Pons (tissue), 1 donor: ENCODE data around the gene GJA9.
"Not testable (repeated sequence)": the region's sequence is repeated elsewhere in the genome, so short reads cannot be mapped to it uniquely, and the experiment has no call there.

Experiments used
- DNase-seq: peaks from one replicate; pipeline ENCODE4 v3.0.0-alpha.2; 2016; ENCODE audit warnings: low spot score

The GJA9 gene

DNA sequence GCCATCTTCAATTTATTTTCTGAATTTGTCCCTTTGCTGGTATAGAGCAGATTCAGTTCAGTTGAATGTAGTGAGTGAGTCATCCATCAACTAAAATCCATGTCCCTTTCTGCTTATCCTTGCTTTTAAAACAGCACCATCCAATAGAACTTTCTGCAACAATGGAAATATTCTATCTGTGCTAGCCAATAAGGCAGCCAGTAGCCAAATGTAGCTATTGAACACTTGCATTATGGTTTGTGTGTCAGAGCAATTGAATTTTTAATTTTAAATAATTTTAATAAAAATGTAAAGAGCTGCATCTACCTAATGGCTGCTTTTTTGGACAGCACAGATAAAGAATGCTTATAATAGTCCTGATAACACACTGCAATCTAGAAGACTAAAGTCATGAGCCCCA, at the start of gene GJA9:
Gene GJA9 (minus strand): TSS at position 101 of the 400 bp plus-strand sequence. CDS start 5,489 bp downstream, outside the sequence.
- DNase-seq, result no peak

DNA sequence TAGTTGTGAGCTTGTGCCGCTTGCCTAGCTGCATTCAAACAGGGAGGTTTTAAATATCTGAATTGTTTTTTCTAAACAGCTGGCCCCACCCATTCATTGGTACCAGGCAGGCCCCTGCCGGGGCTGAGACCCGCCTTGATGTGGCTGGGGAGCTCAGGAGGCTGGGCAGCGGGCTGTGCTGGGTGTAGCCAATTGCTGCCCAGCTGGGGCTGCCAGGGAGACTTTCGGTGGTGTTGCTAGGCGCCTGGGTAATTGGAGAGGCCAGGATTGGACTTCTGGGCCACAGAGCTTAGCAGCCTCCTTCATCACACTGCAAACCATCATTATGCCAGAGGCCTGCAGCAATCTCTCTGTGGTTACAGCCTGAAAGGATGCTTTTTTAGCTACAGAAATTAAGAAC, 48.1 kb upstream of the GJA9 start:
- DNase-seq, result peak; percentile 97

DNA sequence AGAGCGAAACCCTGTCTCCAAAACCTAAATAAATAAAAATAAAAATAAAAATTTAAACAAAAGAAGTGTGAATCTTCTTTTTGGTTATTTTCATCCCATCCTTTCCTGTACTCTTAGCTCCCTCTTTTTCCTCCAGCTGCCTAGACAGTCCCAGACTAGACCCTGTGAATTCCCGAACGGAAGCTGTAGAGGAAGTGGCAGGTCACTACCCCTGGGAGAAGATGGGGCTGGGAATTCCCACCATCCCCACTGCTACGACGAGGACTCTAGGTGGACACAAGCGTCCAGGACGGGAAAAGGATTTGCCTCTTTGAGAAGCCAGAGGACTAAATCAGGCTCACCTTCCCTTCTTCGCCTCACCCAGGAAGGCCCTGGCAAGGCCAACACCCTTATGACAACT, 47.7 kb upstream of the GJA9 start:
- DNase-seq, result no peak

DNA sequence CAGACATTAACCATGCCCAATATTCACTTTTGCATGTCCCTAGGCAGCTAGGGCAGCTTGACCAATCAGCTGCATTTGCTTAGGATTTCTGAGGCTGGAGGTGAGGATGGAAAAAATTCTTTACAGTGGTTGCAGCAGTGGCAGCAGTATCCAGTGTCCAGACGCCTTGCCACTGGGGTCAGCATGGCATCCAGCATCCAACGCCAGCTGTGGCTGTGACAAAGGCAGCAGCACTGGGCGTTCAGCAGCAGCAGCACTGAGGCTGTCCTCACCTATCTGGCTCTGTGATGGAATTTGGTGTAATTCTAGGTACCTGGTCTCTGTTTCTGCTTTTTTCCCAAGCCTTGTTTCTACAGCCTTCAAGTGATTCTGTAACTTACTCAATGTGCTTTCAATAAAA, 44.7 kb upstream of the GJA9 start:
- DNase-seq, result peak; percentile 41

DNA sequence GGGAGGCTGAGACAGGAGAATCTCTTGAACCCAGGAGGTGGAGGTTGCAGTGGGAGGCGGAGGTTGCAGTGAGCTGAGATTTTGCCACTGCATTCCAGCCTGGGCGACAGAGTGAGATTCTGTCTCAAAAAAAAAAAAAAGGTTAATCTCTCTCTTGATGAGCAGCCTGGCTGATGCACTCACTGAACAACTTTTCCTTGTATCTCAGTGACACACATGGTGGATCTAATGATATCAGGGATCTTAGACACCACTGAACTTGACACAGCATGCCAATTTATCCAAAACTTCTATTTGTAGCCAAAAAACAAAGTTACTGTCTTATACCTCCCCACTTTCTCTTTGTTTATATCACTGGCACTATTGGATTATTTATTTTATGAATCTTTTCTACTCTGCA, 44.0 kb upstream of the GJA9 start:
- no peak for DNase-seq

DNA sequence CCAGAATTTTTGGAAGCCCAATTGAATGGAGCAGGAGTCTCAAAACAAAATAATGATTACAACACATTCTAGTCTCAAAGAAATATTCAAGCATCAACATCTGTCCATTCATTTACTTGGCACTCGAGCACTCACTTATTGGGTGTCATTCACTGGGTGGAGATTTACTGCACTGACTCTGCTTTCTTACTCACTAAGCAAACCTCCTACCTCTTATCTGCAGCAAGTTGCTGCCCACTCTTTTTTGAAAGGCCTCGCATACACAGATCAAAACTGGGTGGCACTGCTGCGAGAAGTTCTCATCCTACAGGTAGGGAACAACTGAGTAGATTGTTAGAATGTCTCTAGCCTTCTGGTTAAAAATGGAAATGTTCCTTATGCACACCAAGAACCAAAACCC, 42.2 kb upstream of the GJA9 start:
- no peak for DNase-seq

DNA sequence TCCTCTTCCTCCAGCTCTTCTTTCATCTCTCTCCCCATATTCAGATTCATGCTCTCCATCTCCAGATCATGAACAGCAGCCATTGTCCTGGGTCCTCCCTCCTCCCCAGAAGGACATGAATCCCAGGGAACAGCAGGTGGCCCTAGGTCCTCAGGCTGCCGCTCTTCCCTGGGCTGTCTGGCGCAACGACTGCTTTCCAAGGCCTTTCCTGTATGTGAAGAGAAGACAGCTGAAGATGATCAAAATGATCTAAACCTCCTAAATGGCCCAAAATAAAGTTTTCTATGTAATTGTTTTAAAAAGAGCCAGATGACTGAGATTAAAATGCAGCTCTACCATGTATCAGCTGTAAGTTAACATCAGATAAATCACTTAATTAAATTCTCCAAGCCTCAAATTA, 37.7 kb upstream of the GJA9 start:
- peak; percentile 92 for DNase-seq

DNA sequence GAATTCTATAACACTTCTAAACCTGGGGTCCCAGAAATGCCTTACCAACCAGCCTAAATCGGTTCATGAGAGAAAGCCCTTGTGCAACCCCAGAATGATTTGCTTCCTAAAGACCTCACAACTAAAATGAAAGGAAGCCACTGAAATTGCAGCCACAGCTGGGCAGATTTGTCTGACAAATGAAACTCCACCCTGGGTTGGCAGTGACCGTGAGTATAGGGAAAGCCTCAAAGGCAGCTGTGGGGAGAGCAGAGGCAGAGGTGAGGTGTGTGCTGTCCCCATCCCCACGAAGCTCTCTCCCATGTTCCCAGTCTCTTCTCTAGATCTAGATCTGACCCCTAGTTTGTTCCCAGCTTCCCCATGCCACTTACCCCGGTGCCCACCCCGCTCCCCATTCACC, 37.2 kb upstream of the GJA9 start:
- DNase-seq, result no peak

DNA sequence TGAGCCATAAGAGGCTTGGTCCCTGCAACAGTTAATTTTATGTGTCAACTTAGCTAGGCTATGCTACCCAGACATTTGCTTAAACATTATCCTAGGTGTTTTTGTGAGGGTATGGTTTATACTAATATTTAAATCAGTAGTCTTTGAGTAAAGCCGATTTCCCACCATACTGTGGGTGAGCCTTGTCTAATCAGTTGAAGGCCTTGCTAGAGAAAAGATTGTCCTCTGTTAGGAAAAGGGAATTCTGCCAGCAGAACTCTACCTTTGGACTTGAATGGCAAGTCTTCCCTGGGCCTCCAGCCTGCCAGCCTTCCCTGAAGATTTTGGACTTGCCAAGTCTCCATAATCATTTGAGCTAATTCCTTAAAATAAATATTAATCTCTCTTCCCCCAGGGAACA, 36.4 kb upstream of the GJA9 start:
- DNase-seq, result no peak

DNA sequence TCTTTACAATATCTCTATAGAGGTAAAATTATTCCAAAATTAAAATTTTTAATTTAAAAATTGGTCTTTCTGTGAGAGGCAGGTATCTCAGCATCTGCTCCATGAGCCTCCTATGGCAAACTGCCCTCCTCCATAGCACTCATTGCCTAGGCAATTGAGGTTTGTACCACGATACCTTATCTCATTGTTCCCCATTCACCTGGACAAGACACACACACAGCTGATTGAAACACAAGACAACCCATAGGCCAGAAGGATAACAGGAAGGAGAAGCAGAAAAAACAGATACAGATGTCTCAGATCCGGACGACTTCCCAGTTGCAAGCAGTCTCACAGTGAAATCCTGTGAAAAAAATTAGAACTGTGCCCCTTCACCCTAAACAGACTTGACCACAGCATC, 36.0 kb upstream of the GJA9 start:
- DNase-seq, result no peak

DNA sequence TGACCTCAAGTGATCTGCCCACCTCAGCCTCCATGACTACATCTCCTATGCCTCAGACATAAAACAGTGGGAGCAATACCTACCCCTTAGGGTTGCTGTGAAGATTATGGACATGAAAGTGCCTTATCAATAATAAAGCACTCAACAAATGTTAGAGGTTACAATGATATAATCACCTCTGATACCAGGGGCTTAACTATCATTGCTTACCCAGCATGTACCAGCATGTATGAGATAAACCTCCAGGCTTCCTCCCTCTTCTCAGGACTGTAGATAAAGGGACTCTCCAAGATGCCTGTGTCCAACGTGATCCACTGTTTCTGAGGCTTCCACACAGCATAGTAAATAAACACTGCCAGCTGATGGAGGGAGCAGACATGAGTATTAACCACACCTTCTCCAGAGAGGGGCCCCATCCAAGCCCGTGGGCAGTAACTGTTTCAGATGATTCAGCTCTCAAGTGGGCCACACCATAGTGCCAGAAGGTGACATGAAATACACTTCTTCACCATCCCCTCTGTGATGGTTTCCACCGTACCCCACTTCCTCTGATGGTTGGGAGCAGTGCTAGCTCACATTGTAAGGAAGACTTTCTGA, 34.1 kb upstream of the GJA9 start:
- no peak for DNase-seq

DNA sequence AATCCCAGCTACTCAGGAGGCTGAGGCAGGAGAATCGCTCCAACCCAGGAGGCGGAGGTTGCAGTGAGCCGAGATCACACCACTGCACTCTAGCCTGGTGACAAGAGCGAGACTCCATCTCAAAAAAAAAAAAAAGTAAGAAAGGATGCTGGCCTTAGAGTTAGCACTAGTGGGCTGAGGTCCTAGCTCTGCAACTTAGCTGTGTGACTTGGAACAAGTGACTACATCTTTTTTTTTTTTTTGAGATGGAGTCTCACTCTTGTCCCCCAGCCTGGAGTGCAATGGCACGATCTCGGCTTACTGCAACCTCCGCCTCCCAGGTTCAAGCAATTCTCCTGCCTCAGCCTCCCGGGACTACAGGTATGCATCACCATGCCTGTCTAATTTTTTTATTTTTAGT, 33.5 kb upstream of the GJA9 start:
- DNase-seq, result not testable (repeated sequence)

DNA sequence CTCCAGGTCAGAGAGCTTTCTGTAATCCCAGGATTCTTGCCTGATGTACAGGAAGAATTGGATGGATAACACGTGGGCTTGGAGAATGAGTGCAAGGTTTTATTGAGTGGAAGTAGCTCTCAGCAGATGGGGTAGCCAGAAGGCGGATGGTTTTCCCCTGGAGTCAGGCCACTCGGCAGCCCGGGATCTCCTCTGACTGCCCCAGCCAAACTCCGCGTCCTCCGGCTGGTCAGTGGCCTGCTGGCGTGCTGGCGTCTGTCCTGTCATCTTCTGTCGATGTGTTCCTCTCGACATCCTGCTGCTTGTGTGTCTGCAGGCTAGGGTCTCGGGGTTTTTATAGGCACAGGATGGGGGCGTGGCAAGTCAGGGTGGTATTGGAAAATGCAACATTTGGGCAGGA, 27.4 kb upstream of the GJA9 start:
- DNase-seq, result no peak

DNA sequence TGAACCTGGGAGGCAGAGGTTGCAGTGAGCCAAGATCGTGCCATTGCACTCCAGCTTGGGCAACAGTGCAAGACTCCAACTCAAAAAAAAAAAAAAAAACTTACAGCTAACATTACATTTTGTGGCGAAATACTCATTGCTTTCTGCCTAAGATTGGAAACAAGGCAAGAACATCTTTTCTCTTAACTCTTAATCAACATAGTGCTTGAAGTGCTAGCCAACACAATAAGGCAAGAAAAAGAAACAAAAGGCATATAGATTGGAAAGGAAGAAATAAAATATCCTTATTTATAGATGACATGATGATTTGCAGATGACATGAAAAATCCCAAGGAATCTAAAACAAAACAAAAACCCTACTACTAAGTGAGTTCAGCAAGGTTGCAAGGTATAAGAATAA, 24.6 kb upstream of the GJA9 start:
- no peak for DNase-seq

DNA sequence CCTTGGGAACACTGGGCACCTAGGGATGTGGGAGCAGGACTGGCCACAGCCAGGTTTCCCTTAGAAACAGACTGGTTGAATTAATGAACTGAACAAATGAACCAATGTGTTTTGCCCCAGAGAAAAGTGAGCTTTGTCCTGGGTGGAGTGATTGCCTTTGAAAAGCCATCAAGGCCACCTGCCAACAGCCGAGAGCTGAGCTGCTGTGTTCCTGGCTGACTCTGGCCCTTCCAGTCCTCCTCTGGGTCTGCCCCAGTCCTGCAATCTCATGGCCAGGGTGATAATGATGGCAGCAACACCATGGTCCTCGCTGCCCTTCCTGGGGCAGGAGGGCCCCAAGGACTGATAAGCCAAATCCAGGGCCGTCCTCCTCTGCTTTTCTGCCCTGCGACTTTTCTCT, 18.2 kb upstream of the GJA9 start:
- no peak for DNase-seq

DNA sequence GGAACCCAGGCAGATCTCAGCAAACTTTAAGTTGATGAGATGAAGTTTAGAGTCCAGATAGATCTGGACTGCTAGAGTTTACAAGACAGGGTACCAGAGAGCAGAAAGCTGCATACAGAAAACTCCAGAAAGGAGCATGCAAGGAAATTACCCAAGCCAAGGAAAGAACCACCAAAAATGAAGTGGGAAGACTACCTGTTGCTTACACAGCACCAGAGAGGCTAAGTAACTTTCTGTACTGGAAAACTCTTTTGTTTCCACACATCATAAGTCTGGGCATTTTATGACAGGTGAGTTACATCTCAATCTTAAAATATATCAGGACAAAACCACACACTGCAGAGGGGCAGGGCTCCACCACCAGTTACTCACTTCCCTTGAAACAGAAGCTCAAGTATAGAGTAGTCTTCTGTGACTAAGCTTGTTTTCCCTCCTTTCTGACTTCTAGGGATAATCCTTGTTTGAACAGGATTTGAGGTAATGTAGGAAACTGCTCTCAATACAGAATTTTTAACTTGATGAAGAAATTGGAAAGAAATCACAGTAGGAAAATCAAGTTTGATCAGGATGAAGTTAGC, 17.4 kb upstream of the GJA9 start:
- DNase-seq, result no peak

DNA sequence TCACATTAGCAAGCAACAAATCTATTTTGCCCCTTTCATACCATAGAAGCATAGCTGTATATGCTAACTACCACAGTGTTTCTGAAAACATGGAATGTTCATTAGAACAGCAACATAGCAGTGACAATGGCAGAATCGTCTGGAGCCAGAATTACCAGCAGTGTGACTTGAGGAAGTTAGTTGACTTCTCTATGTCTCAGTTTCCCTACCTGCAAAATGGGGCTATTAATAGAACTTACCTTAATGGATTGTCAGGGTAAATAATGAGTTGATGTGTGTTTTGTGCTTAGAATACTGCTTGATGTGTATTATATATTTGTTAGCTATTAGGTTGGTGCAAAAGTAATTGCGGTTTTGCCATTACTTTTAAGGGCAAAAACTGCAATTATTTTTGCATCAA, 14.8 kb upstream of the GJA9 start:
- no peak for DNase-seq

DNA sequence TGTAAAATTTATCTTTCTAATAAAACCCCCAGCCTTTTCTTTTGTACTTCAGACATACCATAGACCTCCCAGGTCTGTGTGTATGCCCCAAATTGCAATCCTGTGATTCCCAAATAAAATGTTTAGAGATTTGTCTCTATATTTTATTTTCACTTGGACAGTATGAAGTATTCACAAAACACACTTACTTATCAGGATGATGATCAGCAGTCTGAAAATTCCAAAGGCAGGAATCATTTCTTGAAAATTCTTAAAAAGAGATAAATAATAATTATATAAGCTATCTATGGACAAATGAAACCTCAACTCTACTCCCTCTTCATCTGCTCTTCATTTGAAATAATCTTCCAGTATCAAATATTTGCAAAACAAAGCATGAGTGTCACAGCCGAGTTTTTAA, 11.6 kb upstream of the GJA9 start:
- no peak for DNase-seq

DNA sequence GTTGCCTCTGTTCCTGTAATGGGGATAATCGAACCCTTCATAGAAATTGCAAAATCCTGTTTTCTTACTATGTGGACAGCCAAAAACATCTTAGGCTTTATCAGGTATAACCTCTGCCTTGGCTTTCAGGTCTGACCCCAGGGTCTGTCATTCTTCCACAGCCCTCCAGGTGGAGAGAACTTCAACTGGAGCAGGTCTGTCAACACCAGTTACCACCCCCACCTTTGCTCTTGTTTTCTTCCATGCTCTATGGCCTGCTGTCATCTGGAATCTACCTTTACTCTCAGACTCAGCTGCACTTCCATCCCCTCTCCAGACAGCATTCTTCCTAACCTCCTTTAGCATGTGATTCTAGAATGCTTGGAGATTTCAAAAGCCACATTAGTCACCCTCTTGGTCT, 10.4 kb upstream of the GJA9 start:
- no peak for DNase-seq

DNA sequence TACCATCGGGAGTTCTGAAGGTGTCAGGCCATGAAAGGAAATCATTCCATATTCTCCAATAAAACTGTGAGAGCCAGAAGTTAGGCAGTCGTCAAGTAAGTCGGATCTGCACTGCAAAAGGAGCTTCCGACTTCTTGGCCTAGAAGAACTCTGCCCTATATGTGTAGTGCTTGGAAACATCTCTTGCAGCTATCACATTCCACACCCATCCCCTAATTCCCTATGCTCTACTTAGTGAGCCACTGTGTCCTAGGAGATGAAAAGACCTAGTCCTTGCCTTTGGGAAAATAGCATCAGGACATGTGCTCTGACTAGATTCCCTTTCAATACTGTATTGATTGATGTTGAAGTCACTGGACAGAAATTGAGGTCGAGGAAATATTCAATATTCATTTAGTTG, 8.2 kb upstream of the GJA9 start:
- DNase-seq, result no peak

DNA sequence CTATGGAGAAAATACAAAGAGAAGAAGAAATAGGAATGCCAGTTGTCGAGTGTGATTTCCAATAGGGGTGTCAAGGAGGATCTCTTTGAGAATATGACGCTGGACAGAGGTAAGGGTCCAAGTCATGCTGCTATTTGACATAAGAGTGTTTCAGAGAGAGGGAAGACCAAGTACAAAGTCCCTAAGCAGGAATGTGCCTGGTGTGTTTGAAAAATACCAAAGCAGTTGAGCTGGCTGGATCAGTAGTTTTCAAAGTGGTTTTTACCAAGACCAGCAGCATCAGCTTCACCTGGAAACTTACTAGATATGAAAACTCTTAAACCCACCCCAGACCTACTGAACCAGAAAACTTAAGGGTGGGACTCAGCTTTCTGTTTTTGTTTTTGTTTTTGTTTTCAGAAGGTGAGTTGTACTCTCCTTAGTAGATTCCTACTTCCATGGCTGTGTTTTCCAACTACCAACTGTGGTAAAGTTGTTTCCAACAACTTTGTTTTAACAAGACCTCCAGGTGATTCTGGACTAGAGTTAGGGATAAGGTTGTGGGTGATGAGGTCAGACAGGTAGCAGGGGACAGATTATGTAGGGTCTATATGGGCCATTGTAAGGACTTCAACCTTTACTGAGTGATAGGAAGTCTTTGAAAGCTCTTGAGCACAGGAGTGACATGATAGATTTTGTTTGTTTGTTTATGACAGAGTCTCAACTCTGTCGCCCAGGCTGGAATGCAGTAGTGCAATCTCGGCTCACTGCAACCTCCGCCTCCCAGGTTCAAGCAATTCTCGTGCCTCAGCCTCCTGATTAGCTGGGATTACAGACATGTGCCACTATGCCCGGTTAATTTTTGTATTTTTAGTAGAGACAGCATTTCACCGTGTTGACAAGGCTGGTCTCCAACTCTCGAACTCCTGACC, 7.3 kb upstream of the GJA9 start:
- DNase-seq, result no peak

DNA sequence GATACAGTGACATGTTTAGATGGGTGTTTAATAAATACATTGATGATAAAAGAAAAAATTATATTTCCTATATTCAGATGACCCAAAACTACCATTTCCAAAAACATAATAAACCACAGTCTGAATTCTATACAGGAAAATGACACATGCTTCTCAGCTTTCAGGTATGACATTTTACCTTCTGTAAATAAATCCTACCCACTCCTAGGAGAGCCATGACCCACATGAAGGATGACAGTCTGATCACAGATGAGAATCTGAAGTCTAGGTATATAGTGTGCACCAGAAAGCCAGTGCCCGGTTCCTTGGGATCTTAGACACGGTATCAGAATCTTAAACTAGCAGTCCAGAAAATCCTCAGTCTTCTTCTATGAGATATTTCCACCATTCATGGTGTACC, 3.7 kb upstream of the GJA9 start:
- no peak for DNase-seq

DNA sequence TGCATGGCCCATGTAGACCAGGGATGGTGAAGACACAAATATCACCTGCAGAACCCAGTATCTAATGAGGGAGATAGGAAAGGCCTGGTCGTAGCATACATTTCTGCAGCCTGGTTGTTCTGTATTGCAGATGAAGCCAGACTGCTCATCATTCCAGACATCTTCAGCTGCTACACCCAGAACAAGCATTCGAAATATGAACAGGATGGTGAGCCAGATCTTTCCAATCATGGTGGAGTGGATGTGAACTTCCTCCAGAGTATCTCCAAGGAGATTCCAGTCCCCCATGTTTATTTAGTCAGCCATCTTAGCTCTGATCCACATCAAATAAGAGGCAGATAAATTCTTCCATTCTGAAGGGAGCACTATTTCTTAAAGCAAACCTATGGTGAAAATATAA, 5.6 kb downstream of the GJA9 start:
- no peak for DNase-seq
